ENCODE data around the gene CACNA1B.

CACNA1B gene

GRCh38 chr9:137916540-137916939, 39.0 kb downstream of the CACNA1B start:
- no peak for DNase-seq (ENCODE audit: low spot score)
- in situ Hi-C loops (cut with MboI; ENCODE audit: low sequenced_read_pairs, unreplicated experiment): no loop called here
- TF ChIP-seq CTCF (IDR thresholded peaks at IDR 0.05; ENCODE audit: borderline replicate concordance, control extremely low read depth, extremely low read depth, insufficient read depth, missing control alignments): no peak

- in situ Hi-C loops (cut with MboI; ENCODE audit: low sequenced_read_pairs, unreplicated experiment): no loop called here
These were observed 39.5 kb downstream of the CACNA1B start for GRCh38 chr9:137917116-137917515.

GRCh38 chr9:137917795-137918194, 40.2 kb downstream of the CACNA1B start:
- in situ Hi-C loops (cut with MboI; ENCODE audit: low sequenced_read_pairs, unreplicated experiment): no loop called here
- DNase-seq (ENCODE audit: low spot score): no peak
- TF ChIP-seq CTCF (IDR thresholded peaks at IDR 0.05; ENCODE audit: borderline replicate concordance, control extremely low read depth, extremely low read depth, insufficient read depth, missing control alignments): no peak

More at GRCh38 chr9:137917116-137917515, 39.5 kb downstream of the CACNA1B start:
- no peak for DNase-seq (ENCODE audit: low spot score)
- no peak for TF ChIP-seq CTCF (IDR thresholded peaks at IDR 0.05; ENCODE audit: borderline replicate concordance, control extremely low read depth, extremely low read depth, insufficient read depth, missing control alignments)

- DNase-seq (ENCODE audit: low spot score): no peak
- TF ChIP-seq CTCF (IDR thresholded peaks at IDR 0.05; ENCODE audit: borderline replicate concordance, control extremely low read depth, extremely low read depth, insufficient read depth, missing control alignments): no peak
- in situ Hi-C loops (cut with MboI; ENCODE audit: low sequenced_read_pairs, unreplicated experiment): no loop called here
These were observed 40.9 kb downstream of the CACNA1B start for GRCh38 chr9:137918331-137919094.

- in situ Hi-C loops (cut with MboI; ENCODE audit: low sequenced_read_pairs, unreplicated experiment): no loop called here
- no peak for DNase-seq (ENCODE audit: low spot score)
- TF ChIP-seq CTCF (IDR thresholded peaks at IDR 0.05; ENCODE audit: borderline replicate concordance, control extremely low read depth, extremely low read depth, insufficient read depth, missing control alignments): no peak
These were observed 41.5 kb downstream of the CACNA1B start for GRCh38 chr9:137919095-137919465.

- DNase-seq (ENCODE audit: low spot score): no peak
- in situ Hi-C loops (cut with MboI; ENCODE audit: low sequenced_read_pairs, unreplicated experiment): no loop called here
These were observed 42.1 kb downstream of the CACNA1B start for GRCh38 chr9:137919649-137920141.

More at GRCh38 chr9:137919649-137920141, 42.1 kb downstream of the CACNA1B start:
- no peak for TF ChIP-seq CTCF (IDR thresholded peaks at IDR 0.05; ENCODE audit: borderline replicate concordance, control extremely low read depth, extremely low read depth, insufficient read depth, missing control alignments)
